OCI-LY7 (cell line): ENCODE measurements around the gene TKT. TPM values are rescaled to one million over a fixed set of nuclear protein-coding genes. Genes with fewer than 3 reads are reported as not detected.

ENCODE experiments used
- BruUV-seq: library from RNA; stranded (reverse); fragments of 400-500 nt; replicated peaks from 2 replicates; lab custom pipeline; 2021; lab: Mats Ljungman, UMichigan
- CTCF ChIA-PET: fragments of 300-600 bp; sonication (Branson Sonifier 250); formaldehyde crosslinking; loops from one replicate; lab custom pipeline; 2022; ENCODE audit warnings: antibody characterized with exemption; ENCODE audit not compliant: unreplicated experiment; lab: Charles Lee
- POLR2A ChIA-PET: fragments of 300-600 bp; sonication (Branson Sonifier 250); formaldehyde crosslinking; loops from one replicate; lab custom pipeline; 2022; ENCODE audit warnings: antibody characterized with exemption; lab: Charles Lee
- DNase-seq: peaks from one replicate; pipeline ENCODE4 v3.0.0-alpha.2; 2015; ENCODE audit warnings: low spot score
- H2AFZ ChIP-seq: fragments of 200-600 bp; sonication (generic), shearing (Covaris generic); 2 replicates; pipeline ENCODE4 v1.6.1; 2014; ENCODE audit warnings: mild to moderate bottlenecking, antibody characterized with exemption, low read length, moderate library complexity
- H3K27ac ChIP-seq: fragments of 200-600 bp; sonication (generic); 2 replicates; pipeline ENCODE4 v1.5.1; 2014; ENCODE audit warnings: mixed run types, low read depth, mild to moderate bottlenecking, moderate library complexity, low read length, inconsistent platforms; ENCODE audit not compliant: poor library complexity, severe bottlenecking
- H3K36me3 ChIP-seq: fragments of 200-600 bp; sonication (generic); 2 replicates; pipeline ENCODE4 v1.6.1; 2014; ENCODE audit warnings: mild to moderate bottlenecking, antibody characterized with exemption, low read length, moderate library complexity, mixed read lengths; ENCODE audit not compliant: insufficient read depth
- H3K4me1 ChIP-seq: fragments of 200-600 bp; sonication (generic); 2 replicates; pipeline ENCODE4 v1.5.1; 2014; ENCODE audit warnings: mild to moderate bottlenecking, low read length; ENCODE audit not compliant: insufficient read depth, poor library complexity, severe bottlenecking
- H3K4me2 ChIP-seq: fragments of 200-600 bp; sonication (generic); 2 replicates; pipeline ENCODE4 v1.6.1; 2014; ENCODE audit warnings: mild to moderate bottlenecking, low read length
- H3K4me3 ChIP-seq: fragments of 200-600 bp; sonication (generic); 2 replicates; pipeline ENCODE4 v1.5.1; 2014; ENCODE audit warnings: mild to moderate bottlenecking, low read depth, low read length; ENCODE audit not compliant: poor library complexity, severe bottlenecking
- H3K79me2 ChIP-seq: fragments of 200-600 bp; sonication (generic); 2 replicates; pipeline ENCODE4 v1.6.1; 2016; ENCODE audit warnings: low read depth, mild to moderate bottlenecking, low read length, moderate library complexity, mixed read lengths; ENCODE audit not compliant: insufficient read depth
- H3K9me2 ChIP-seq: fragments of 200-600 bp; sonication (generic); 2 replicates; pipeline ENCODE4 v1.6.1; 2016; ENCODE audit warnings: mild to moderate bottlenecking, low read length, mixed read lengths; ENCODE audit not compliant: insufficient read depth
- H3K9me3 ChIP-seq: fragments of 200-600 bp; sonication (generic); 2 replicates; pipeline ENCODE4 v1.6.1; 2014; ENCODE audit warnings: mild to moderate bottlenecking, mixed run types, low read length, mixed read lengths
- H4K20me1 ChIP-seq: fragments of 200-600 bp; sonication (generic); 2 replicates; pipeline ENCODE4 v1.6.1; 2014; ENCODE audit warnings: mild to moderate bottlenecking, antibody characterized with exemption, low read length, moderate library complexity, mixed read lengths; ENCODE audit not compliant: insufficient read depth
- CTCF ChIP-seq: fragments of 200-600 bp; sonication (generic); conservative IDR thresholded peaks from 2 replicates; pipeline ENCODE4 v1.5.1; 2014; ENCODE audit warnings: mild to moderate bottlenecking, antibody characterized with exemption, low read length, moderate library complexity, mixed read lengths
- EZH2phosphoT487 ChIP-seq: fragments of 200-600 bp; sonication (generic); IDR thresholded peaks from 2 replicates; pipeline ENCODE4 v1.6.1; 2018; ENCODE audit warnings: low read depth, borderline replicate concordance, mild to moderate bottlenecking, mixed run types, antibody characterized with exemption, low read length, moderate library complexity, mixed read lengths
- intact Hi-C: fragments of 100-400 bp; cut with micrococcal nuclease; formaldehyde crosslinking; loops from one replicate; pipeline ENCODE4 v1.10.0; 2022; ENCODE audit not compliant: unreplicated experiment
- total RNA-seq, 2 experiments: library from RNA; depleted of rRNA in 1 of 2; stranded (reverse); fragments of >200 nt in 1 of 2; shearing (Covaris generic) in 1 of 2; gene quantifications; 2 replicates each; pipeline ENCODE4 v1.2.3, GENCODE V29; 2014 to 2022

Gene TKT
- total RNA-seq, 2 experiments from 2014 or later: 325 to 386 TPM

- peak overlapping the region; percentile 56; the same call in 1 of the 2 replicates for H2AFZ ChIP-seq
These were observed 59.9 kb downstream of the TKT start for GRCh38 chr3:53195602-53196574.

GRCh38 chr3:53195066-53195450 lies 60.8 kb downstream of the TKT start:
- TF ChIP-seq CTCF: no peak
- TF ChIP-seq EZH2phosphoT487: no peak
- Histone ChIP-seq H3K79me2 (peaks cover 31% of the 10 kb centered on the region), H3K4me1 (peaks cover 90% of the 10 kb centered on the region), H2AFZ (no peak overlapping the region), H4K20me1 (no peaks in the 10 kb centered on the region), H3K36me3 (peaks cover 55% of the 10 kb centered on the region), H3K9me2 (no peaks in the 10 kb centered on the region), H3K9me3 (no peaks in the 10 kb centered on the region), H3K4me3 (no peak overlapping the region), H3K27ac (peak overlapping the region; percentile 92), H3K4me2 (peak overlapping the region; percentile 63)
- ChIA-PET CTCF (interaction anchor here (0.7 to 2.1 kb wide), 7 partner anchors 15 to 63 kb away, joined by 3 to 9 read pairs (median 5); no protein-coding TSS in a partner anchor), POLR2A (interaction anchor here (0.6 to 2.6 kb wide), 7 partner anchors 22 to 87 kb away, joined by 3 to 15 read pairs (median 3); no protein-coding TSS in a partner anchor)
- DNase-seq: no peak
- intact Hi-C loops: no loop called here
- BruUV-seq: no TSS peak

More at GRCh38 chr3:53195602-53196574, 59.9 kb downstream of the TKT start:
- intact Hi-C loops: loop anchor here (1.0 kb wide), 3 partner anchors 22 to 82 kb away; no protein-coding TSS in a partner anchor
- Histone ChIP-seq H3K36me3 (peaks cover 60% of the 10 kb centered on the region), H4K20me1 (no peaks in the 10 kb centered on the region), H3K9me3 (no peaks in the 10 kb centered on the region), H3K79me2 (peaks cover 40% of the 10 kb centered on the region), H3K4me2 (peak overlapping the region; percentile 63), H3K27ac (peak overlapping the region; percentile 92), H3K4me3 (peak overlapping the region; percentile 71), H3K4me1 (peaks cover 82% of the 10 kb centered on the region), H3K9me2 (no peaks in the 10 kb centered on the region)
- ChIA-PET POLR2A (interaction anchor here (0.7 to 2.6 kb wide), 15 partner anchors 22 to 82 kb away, joined by 3 to 15 read pairs (median 4); no protein-coding TSS in a partner anchor), CTCF (interaction anchor here (0.5 to 2.1 kb wide), 19 partner anchors 15 to 88 kb away, joined by 3 to 11 read pairs (median 5); no protein-coding TSS in a partner anchor)
- peak; percentile 83 for DNase-seq
- no peak for TF ChIP-seq EZH2phosphoT487
- peak; percentile 99 for TF ChIP-seq CTCF
- no TSS peak for BruUV-seq
